K562 (cell line): ENCODE data around the gene CUL3. TPM values are rescaled to one million over a fixed set of nuclear protein-coding genes. Genes with fewer than 3 reads are reported as not detected.

ENCODE experiments used
- ATAC-seq: fragments of 200-7000 bp; cut with Tn5 transposase; 3 replicates; pipeline ENCODE4 v1.9.1; 2020; ENCODE audit warnings: moderate library complexity
- BruUV-seq: library from RNA; stranded (reverse); fragments of 400-500 nt; replicated peaks from 2 replicates; lab custom pipeline; 2021; lab: Mats Ljungman, UMichigan
- CTCF ChIA-PET: fragments of 300-600 bp; formaldehyde crosslinking; extraction: SDS; loops from one replicate; lab custom pipeline; 2021; ENCODE audit warnings: low intra/inter-chr PET ratio; lab: Yijun Ruan, JAX
- POLR2A ChIA-PET: fragments of 300-600, 350-650 bp; sonication (Branson Sonifier 250); formaldehyde crosslinking; extraction: SDS; loops from one replicate; lab custom pipeline; 2021; ENCODE audit warnings: antibody characterized with exemption, inconsistent platforms; lab: Yijun Ruan, JAX
- DNase-seq, 4 experiments: peaks; one replicate each; pipeline versions ENCODE4 v3.0.0 to v3.0.0-alpha.2; 2011 to 2018; ENCODE audit warnings: low spot score in 3 of 4, mixed read lengths in 3 of 4; ENCODE audit errors: extremely low read depth in 1 of 4
- FAIRE-seq: peaks from 2 replicates; lab custom pipeline; 2011; peaks lifted over from hg19 to GRCh38; lab: Jason Lieb, UNC
- H2AFZ ChIP-seq: 2 replicates; pipeline ENCODE4 v1.6.0; 2011; ENCODE audit warnings: low read depth, low read length, control low read depth, inconsistent platforms
- H3K27ac ChIP-seq: fragments of 200-600 bp; 3 replicates; pipeline ENCODE4 v1.8.0; 2011; ENCODE audit warnings: low read depth, mild to moderate bottlenecking, control low read depth, inconsistent platforms, low read length, moderate library complexity, mixed read lengths; ENCODE audit errors: extremely low read depth
- H3K27me3 ChIP-seq, 2 experiments: fragments of 300-600 bp in 1 of 2; 2 replicates in 1 of 2; 3 replicates in 1 of 2; pipeline versions ENCODE4 v1.6.0 to v1.8.0; 2011; ENCODE audit warnings: inconsistent platforms in 2 of 2, low read length in 2 of 2, mild to moderate bottlenecking in 1 of 2, mixed read lengths in 1 of 2, moderate library complexity in 1 of 2; ENCODE audit not compliant: control insufficient read depth in 2 of 2, insufficient read depth in 2 of 2
- H3K36me3 ChIP-seq: fragments of 300-600 bp; 3 replicates; pipeline ENCODE4 v1.8.0; 2011; ENCODE audit warnings: mild to moderate bottlenecking, low read length, inconsistent platforms; ENCODE audit not compliant: control insufficient read depth, insufficient read depth
- H3K4me1 ChIP-seq, 2 experiments: fragments of 200-600 bp in 1 of 2; replicated peaks in 1 of 2; 2 replicates in 1 of 2; 3 replicates in 1 of 2; pipeline versions ENCODE4 v1.5.1 to v1.8.0; 2011; ENCODE audit warnings: inconsistent platforms in 2 of 2, low read length in 2 of 2, mild to moderate bottlenecking in 1 of 2, mixed read lengths in 1 of 2, moderate library complexity in 1 of 2; ENCODE audit not compliant: control insufficient read depth in 2 of 2, insufficient read depth in 2 of 2
- H3K4me2 ChIP-seq: 2 replicates; pipeline ENCODE4 v1.6.1; 2011; ENCODE audit warnings: low read length, control low read depth, inconsistent platforms, mixed read lengths; ENCODE audit not compliant: insufficient read depth
- H3K4me3 ChIP-seq: fragments of 200-600 bp; sonication (generic), shearing (Covaris generic); 2 replicates; pipeline ENCODE4 v1.5.1; 2016; ENCODE audit warnings: control low read depth, inconsistent platforms
- H3K79me2 ChIP-seq: fragments of 200-600 bp; 3 replicates; pipeline ENCODE4 v1.8.0; 2011; ENCODE audit warnings: low read length, inconsistent platforms; ENCODE audit not compliant: control insufficient read depth, insufficient read depth
- H3K9ac ChIP-seq, 2 experiments: 2 replicates each; pipeline versions ENCODE4 v1.6.0 to v1.6.1; 2011; ENCODE audit warnings: low read depth in 2 of 2, low read length in 2 of 2, control low read depth in 1 of 2, inconsistent platforms in 1 of 2, mild to moderate bottlenecking in 1 of 2, mixed read lengths in 1 of 2; ENCODE audit not compliant: insufficient read depth in 1 of 2
- H3K9me1 ChIP-seq: one replicate; pipeline ENCODE4 v1.6.0; 2011; ENCODE audit warnings: inconsistent platforms, mild to moderate bottlenecking, low read length, moderate library complexity; ENCODE audit not compliant: control insufficient read depth, insufficient read depth
- H3K9me3 ChIP-seq: replicated peaks from 2 replicates; pipeline ENCODE4 v1.5.1; 2011; ENCODE audit warnings: low read depth, low read length, inconsistent platforms; ENCODE audit not compliant: control insufficient read depth, insufficient read depth
- H4K20me1 ChIP-seq: replicated peaks from 2 replicates; pipeline ENCODE4 v1.6.1; 2011; ENCODE audit warnings: low read length, inconsistent platforms, mixed read lengths; ENCODE audit not compliant: control insufficient read depth, insufficient read depth
- ATF3 ChIP-seq, 2 experiments: fragments of 450-650 bp in 1 of 2; sonication (generic) in 1 of 2; formaldehyde crosslinking in 1 of 2; IDR thresholded peaks in 1 of 2; conservative IDR thresholded peaks in 1 of 2; 2 replicates each; pipeline versions ENCODE4 v1.6.1 to v1.8.1; 2016 to 2023; ENCODE audit warnings: mild to moderate bottlenecking in 2 of 2, moderate library complexity in 2 of 2, inconsistent platforms in 1 of 2, missing genetic modification reagents in 1 of 2
- CHD4 ChIP-seq: fragments of 200-600 bp; sonication (generic); IDR thresholded peaks from 3 replicates; pipeline ENCODE4 v1.6.1; 2012; ENCODE audit warnings: low read depth, mild to moderate bottlenecking, mixed read lengths, low read length, inconsistent platforms; ENCODE audit not compliant: insufficient read depth, insufficient replicate concordance, poor library complexity, severe bottlenecking
- ELF2 ChIP-seq: fragments of 250-450 bp; sonication (Bioruptor Pico); IDR thresholded peaks from 2 replicates; pipeline ENCODE4 v1.5.0; 2021; ENCODE audit warnings: mild to moderate bottlenecking
- ELF4 ChIP-seq: fragments of 450-650 bp; formaldehyde crosslinking; IDR thresholded peaks from 2 replicates; pipeline ENCODE4 v1.4.0; 2022; ENCODE audit warnings: missing genetic modification characterization
- ELK3 ChIP-seq: fragments of 450-650 bp; formaldehyde crosslinking; IDR thresholded peaks from 2 replicates; pipeline ENCODE4 v1.4.0; 2020; ENCODE audit warnings: mild to moderate bottlenecking
- FOXO4 ChIP-seq: fragments of 450-650 bp; formaldehyde crosslinking; IDR thresholded peaks from 2 replicates; pipeline ENCODE4 v1.4.0; 2020; ENCODE audit warnings: mild to moderate bottlenecking, moderate library complexity
- HMGN3 ChIP-seq: IDR thresholded peaks from 2 replicates; pipeline ENCODE4 v1.6.1; 2011; ENCODE audit warnings: borderline replicate concordance, low read depth, mild to moderate bottlenecking, mixed read lengths, low read length; ENCODE audit not compliant: insufficient read length; ENCODE audit errors: extremely low read depth
- MXD1 ChIP-seq: fragments of 250-450 bp; sonication (Bioruptor Pico); IDR thresholded peaks from 2 replicates; pipeline ENCODE4 v1.8.0; 2021; ENCODE audit warnings: borderline replicate concordance, mild to moderate bottlenecking, moderate library complexity; ENCODE audit not compliant: poor library complexity, severe bottlenecking
- POU5F1 ChIP-seq: fragments of 150-350 bp; IDR thresholded peaks from 2 replicates; pipeline ENCODE4 v1.6.1; 2014; ENCODE audit warnings: borderline replicate concordance, low read length, low read depth, mild to moderate bottlenecking; ENCODE audit not compliant: partially characterized antibody
- SIN3B ChIP-seq: fragments of 450-650 bp; IDR thresholded peaks from 2 replicates; pipeline ENCODE4 v1.6.1; 2017; ENCODE audit warnings: low read depth, mild to moderate bottlenecking, moderate library complexity
- STAG1 ChIP-seq: sonication (generic); formaldehyde crosslinking; IDR thresholded peaks from 2 replicates; pipeline ENCODE4 v1.5.0; 2020; ENCODE audit warnings: missing genetic modification reagents, borderline replicate concordance
- ZBTB34 ChIP-seq: fragments of 250-450 bp; sonication (Bioruptor Pico); IDR thresholded peaks from 2 replicates; pipeline ENCODE4 v1.8.0; 2021; ENCODE audit warnings: mild to moderate bottlenecking, moderate library complexity
- ZNF668 ChIP-seq: fragments of 250-450 bp; sonication (Bioruptor Pico); IDR thresholded peaks from 2 replicates; pipeline ENCODE4 v1.8.0; 2022; ENCODE audit warnings: mild to moderate bottlenecking, inconsistent platforms
- WGBS: fragments of 100-300 bp; shearing (Covaris generic); methylation state at CpG from one replicate; pipeline ENCODE4 v1.1.6; 2016; ENCODE audit warnings: low coverage, mixed read lengths; ENCODE audit not compliant: insufficient coverage; ENCODE audit errors: missing lambda C conversion rate; 5-methylcytosine and 5-hydroxymethylcytosine counted together
- in situ Hi-C: fragments of 300-500 bp; cut with MboI; formaldehyde crosslinking; loops from 4 replicates; pipeline ENCODE4 v1.15.0; 2018; ENCODE audit warnings: inconsistent platforms, mixed read lengths
- intact Hi-C: fragments of 100-400 bp; cut with micrococcal nuclease; formaldehyde crosslinking; loops from 2 replicates; pipeline ENCODE4 v1.14.2; 2022
- polyA plus RNA-seq, 8 experiments: library from polyadenylated mRNA; depleted of rRNA in 4 of 8; stranded (reverse) in 5 of 8; unstranded in 3 of 8; fragments of >200 nt; fragmentation: Nextera tagmentation in 2 of 8; fragmentation: Illumina TruSeq in 1 of 8; extraction: Ambion mirVana in 2 of 8; extraction: Trizol in 1 of 8; gene quantifications; 2 replicates each; pipeline versions ENCODE4 v1.2.1 to v1.2.3, GENCODE V29; 2011 to 2014; ENCODE audit warnings: inconsistent platforms in 1 of 8, missing spikeins in 1 of 8
- total RNA-seq, 7 experiments: library from RNA; depleted of rRNA in 6 of 7; stranded (reverse); fragments of >200 nt in 6 of 7; fragmentation: Illumina TruSeq in 2 of 7; extraction: Trizol in 2 of 7; gene quantifications; 2 replicates each; pipeline versions ENCODE4 v1.2.1 to v1.2.3, GENCODE V29; 2011 to 2021; ENCODE audit warnings: low replicate concordance in 1 of 7

Gene CUL3
- total and polyA plus RNA-seq, 9 of the 15 experiments (the other 6 are each of a cell fraction or from before 2014, with no cell fraction given): 31.5 to 71.9 (median 56.4) TPM

- Histone ChIP-seq H3K79me2 (peaks cover 100% of the 10 kb centered on the region), H3K9me1 (no peaks in the 10 kb centered on the region), H3K4me1 (peaks cover 0 to 10% of the 10 kb centered on the region in 2 experiments; a peak in 3 of 5 replicates), H3K27ac (no peak overlapping the region), H3K27me3 (no peaks in the 10 kb centered on the region), H4K20me1 (peaks cover 13% of the 10 kb centered on the region; the same call in 1 of the 2 replicates), H3K9me3 (no peaks in the 10 kb centered on the region), H3K4me2 (no peak overlapping the region), H2AFZ (no peak overlapping the region), H3K4me3 (no peak overlapping the region), H3K36me3 (peaks cover 8% of the 10 kb centered on the region; the same call in 2 of the 3 replicates), H3K9ac (no peak overlapping the region)
- ChIA-PET CTCF (no interaction called here), POLR2A (no interaction called here)
- FAIRE-seq (no peak), DNase-seq (no peak), ATAC-seq (no peak)
- no peak for TF ChIP-seq CHD4
- no peak for TF ChIP-seq HMGN3
- no peak for TF ChIP-seq FOXO4
- no peak for TF ChIP-seq ZBTB34 (CRISPR knock-in tag)
- no peak for TF ChIP-seq ATF3 (IDR thresholded peaks at IDR 0.05)
- TF ChIP-seq ATF3 (CRISPR knock-in tag; conservative IDR thresholded peaks at IDR 0.05): no peak
- no peak for TF ChIP-seq ZNF668
- TF ChIP-seq ELF4 (CRISPR knock-in tag): no peak
- TF ChIP-seq MXD1 (CRISPR knock-in tag): no peak
- no peak for TF ChIP-seq ELF2 (CRISPR knock-in tag)
- no peak for TF ChIP-seq POU5F1
- no peak for TF ChIP-seq ELK3 (CRISPR knock-in tag)
- TF ChIP-seq STAG1 (CRISPR knock-in tag): no peak
- no peak for TF ChIP-seq SIN3B
- intact Hi-C loops (no loop called here), in situ Hi-C loops (no loop called here)
- no TSS peak for BruUV-seq
- 78% methylated on average over 2 of the region's 2 CpGs for WGBS
Measured at GRCh38 chr2:224577541-224577940, 7.6 kb downstream of the CUL3 start.
